Neuronal stem cell (in vitro differentiated cells): ENCODE results near the gene BATF.

Experiments used
- DNase-seq: peaks from one replicate; pipeline ENCODE4 v3.0.0-alpha.2; 2013; ENCODE audit warnings: low spot score
- H2AFZ ChIP-seq: one replicate; pipeline ENCODE4 v1.6.1; 2013; ENCODE audit warnings: mild to moderate bottlenecking, low read length, inconsistent platforms
- H2AK5ac ChIP-seq: 2 replicates; pipeline ENCODE4 v1.6.1; 2013; ENCODE audit warnings: low read depth, mild to moderate bottlenecking, inconsistent platforms, low read length, moderate library complexity, mixed read lengths
- H2BK120ac ChIP-seq: 2 replicates; pipeline ENCODE4 v1.6.1; 2013; ENCODE audit warnings: low read depth, mild to moderate bottlenecking, inconsistent platforms, low read length, moderate library complexity, mixed read lengths
- H2BK12ac ChIP-seq: one replicate; pipeline ENCODE4 v1.6.1; 2013; ENCODE audit warnings: low read length, inconsistent platforms
- H2BK15ac ChIP-seq: 2 replicates; pipeline ENCODE4 v1.6.1; 2013; ENCODE audit warnings: mild to moderate bottlenecking, low read length, inconsistent platforms, mixed read lengths
- H2BK5ac ChIP-seq: one replicate; pipeline ENCODE4 v1.6.1; 2013; ENCODE audit warnings: inconsistent platforms, mild to moderate bottlenecking, low read length, moderate library complexity
- H3K14ac ChIP-seq: one replicate; pipeline ENCODE4 v1.6.1; 2013; ENCODE audit warnings: low read length, inconsistent platforms
- H3K18ac ChIP-seq: 2 replicates; pipeline ENCODE4 v1.6.1; 2013; ENCODE audit warnings: low read length, inconsistent platforms
- H3K23ac ChIP-seq: 2 replicates; pipeline ENCODE4 v1.6.1; 2013; ENCODE audit warnings: low read depth, mild to moderate bottlenecking, mixed read lengths, low read length, inconsistent platforms; ENCODE audit not compliant: poor library complexity
- H3K27ac ChIP-seq: replicated peaks from 3 replicates; pipeline ENCODE4 v1.5.1; 2013; ENCODE audit warnings: low read length, inconsistent platforms
- H3K27me3 ChIP-seq, 3 experiments: 2 replicates each; pipeline ENCODE4 v1.6.1; 2013; ENCODE audit warnings: low read length in 3 of 3, mild to moderate bottlenecking in 2 of 3, inconsistent platforms in 1 of 3, low read depth in 1 of 3, mixed read lengths in 1 of 3, moderate library complexity in 1 of 3; ENCODE audit not compliant: control insufficient read depth in 3 of 3, insufficient read depth in 3 of 3
- H3K36me3 ChIP-seq, 2 donors: replicated peaks in 1 of 2; 2 replicates each; pipeline ENCODE4 v1.6.1; 2013; ENCODE audit warnings: low read length in 2 of 2; ENCODE audit not compliant: control insufficient read depth in 2 of 2, insufficient read depth in 2 of 2
- H3K4ac ChIP-seq: 2 replicates; pipeline ENCODE4 v1.6.1; 2013; ENCODE audit warnings: inconsistent platforms, mild to moderate bottlenecking, low read length, moderate library complexity
- H3K4me1 ChIP-seq, 2 donors: 1 replicate in 1 of 2; 2 replicates in 1 of 2; pipeline ENCODE4 v1.6.1; 2013; ENCODE audit warnings: low read length in 2 of 2, low read depth in 1 of 2; ENCODE audit not compliant: control insufficient read depth in 2 of 2, insufficient read depth in 1 of 2
- H3K4me2 ChIP-seq: one replicate; pipeline ENCODE4 v1.6.1; 2013; ENCODE audit warnings: mild to moderate bottlenecking, low read length, inconsistent platforms; ENCODE audit not compliant: insufficient read depth, poor library complexity, severe bottlenecking
- H3K4me3 ChIP-seq, 2 donors: 2 replicates each; pipeline ENCODE4 v1.5.1; 2013; ENCODE audit warnings: low read length in 2 of 2, mild to moderate bottlenecking in 2 of 2, inconsistent platforms in 1 of 2, moderate library complexity in 1 of 2
- H3K79me1 ChIP-seq: one replicate; pipeline ENCODE4 v1.6.1; 2013; ENCODE audit warnings: low read depth, mild to moderate bottlenecking, inconsistent platforms, low read length, moderate library complexity
- H3K9ac ChIP-seq: one replicate; pipeline ENCODE4 v1.6.1; 2013; ENCODE audit warnings: mild to moderate bottlenecking, low read depth, low read length, inconsistent platforms; ENCODE audit not compliant: poor library complexity
- H3K9me3 ChIP-seq, 2 donors: replicated peaks in 1 of 2; 2 replicates each; pipeline versions ENCODE3 to v1.6.1; 2013; ENCODE audit warnings: low read length in 2 of 2, mild to moderate bottlenecking in 2 of 2, inconsistent platforms in 1 of 2, low read depth in 1 of 2, mixed read lengths in 1 of 2, moderate library complexity in 1 of 2; ENCODE audit not compliant: control insufficient read depth in 2 of 2, insufficient read depth in 1 of 2
- H4K8ac ChIP-seq: one replicate; pipeline ENCODE4 v1.6.1; 2013; ENCODE audit warnings: low read depth, mild to moderate bottlenecking, inconsistent platforms, low read length, moderate library complexity
- H4K91ac ChIP-seq: one replicate; pipeline ENCODE4 v1.6.1; 2013; ENCODE audit warnings: low read length, low read depth, mild to moderate bottlenecking, inconsistent platforms; ENCODE audit not compliant: poor library complexity
- WGBS, 2 donors: extraction: QIAGEN DNeasy Blood & Tissue Kit; methylation state at CpG; one replicate each; pipeline ENCODE4 v1.1.7; 2013; ENCODE audit warnings: missing lambda C conversion rate in 2 of 2, mixed read lengths in 1 of 2; ENCODE audit not compliant: insufficient read length in 2 of 2, insufficient replicate concordance in 1 of 2; ENCODE audit errors: extremely low coverage in 2 of 2; 5-methylcytosine and 5-hydroxymethylcytosine counted together

Gene BATF

GRCh38 chr14:75545907-75546306, 23.6 kb downstream of the BATF start:
- H2BK5ac ChIP-seq = no peak overlapping the region
- no peaks in the 10 kb centered on the region for H3K9me3 ChIP-seq
- H3K4me1 ChIP-seq = no peaks in the 10 kb centered on the region
- no peak overlapping the region for H3K4me2 ChIP-seq
- H2BK12ac ChIP-seq = no peak overlapping the region
- no peaks in the 10 kb centered on the region for H3K79me1 ChIP-seq
- DNase-seq = no peak
- H3K18ac ChIP-seq = no peak overlapping the region
- no peak overlapping the region for H3K4ac ChIP-seq
- H2BK15ac ChIP-seq = no peak overlapping the region
- no peak overlapping the region for H3K4me3 ChIP-seq
- H3K9ac ChIP-seq = no peak overlapping the region
- no peaks in the 10 kb centered on the region for H3K36me3 ChIP-seq
- H2AFZ ChIP-seq = no peak overlapping the region
- H4K8ac ChIP-seq = no peak overlapping the region
- H3K14ac ChIP-seq = no peak overlapping the region
- H4K91ac ChIP-seq = no peak overlapping the region
- H2AK5ac ChIP-seq = no peak overlapping the region
- no CpG with 5 or more reads among the region's 13 CpGs for WGBS, 2 donors
- no peak overlapping the region for H3K27ac ChIP-seq
- no peak overlapping the region for H3K23ac ChIP-seq
- H3K27me3 ChIP-seq = peaks cover 0 to 2% (median 0%) of the 10 kb centered on the region in 3 experiments
- H2BK120ac ChIP-seq = no peak overlapping the region

GRCh38 chr14:75547552-75548250, 25.4 kb downstream of the BATF start:
- no CpG with 5 or more reads among the region's 11 CpGs for WGBS, 2 donors
- H2BK12ac ChIP-seq = no peak overlapping the region
- no peaks in the 10 kb centered on the region for H3K9me3 ChIP-seq
- no peak overlapping the region for H4K91ac ChIP-seq
- no peak overlapping the region for H3K4ac ChIP-seq
- no peak overlapping the region for H3K14ac ChIP-seq
- no peaks in the 10 kb centered on the region for H3K4me1 ChIP-seq
- H3K9ac ChIP-seq = peak overlapping the region; percentile 63
- peak overlapping the region; percentile 15 for H3K18ac ChIP-seq
- no peak overlapping the region for H4K8ac ChIP-seq
- H2AFZ ChIP-seq = no peak overlapping the region
- H3K27ac ChIP-seq = no peak overlapping the region
- no peak overlapping the region for H2AK5ac ChIP-seq
- no peak overlapping the region for H2BK5ac ChIP-seq
- H3K79me1 ChIP-seq = no peaks in the 10 kb centered on the region
- H3K27me3 ChIP-seq = peaks cover 0 to 2% (median 0%) of the 10 kb centered on the region in 3 experiments
- H2BK120ac ChIP-seq = no peak overlapping the region
- no peak overlapping the region for H2BK15ac ChIP-seq
- no peak for DNase-seq
- H3K4me3 ChIP-seq = no peak overlapping the region
- no peaks in the 10 kb centered on the region for H3K36me3 ChIP-seq
- no peak overlapping the region for H3K23ac ChIP-seq
- no peak overlapping the region for H3K4me2 ChIP-seq

GRCh38 chr14:75548544-75548943, 26.3 kb downstream of the BATF start:
- DNase-seq = no peak
- Histone ChIP-seq H3K9me3 (no peaks in the 10 kb centered on the region), H3K36me3 (no peaks in the 10 kb centered on the region), H3K79me1 (no peaks in the 10 kb centered on the region), H4K8ac (no peak overlapping the region), H3K4me1 (no peaks in the 10 kb centered on the region), H3K14ac (no peak overlapping the region), H2AK5ac (no peak overlapping the region), H3K27me3 (peaks cover 0 to 2% (median 0%) of the 10 kb centered on the region in 3 experiments), H4K91ac (no peak overlapping the region), H3K4me2 (no peak overlapping the region), H2BK5ac (no peak overlapping the region), H2BK15ac (no peak overlapping the region), H3K27ac (no peak overlapping the region), H3K4me3 (no peak overlapping the region), H3K23ac (no peak overlapping the region), H3K18ac (no peak overlapping the region), H3K9ac (no peak overlapping the region), H2AFZ (no peak overlapping the region), H2BK120ac (no peak overlapping the region), H3K4ac (no peak overlapping the region), H2BK12ac (no peak overlapping the region)
- WGBS, 2 donors = no CpG with 5 or more reads among the region's 7 CpGs

- Histone ChIP-seq H3K18ac (no peak overlapping the region), H3K23ac (no peak overlapping the region), H3K79me1 (no peaks in the 10 kb centered on the region), H2BK5ac (no peak overlapping the region), H3K4me3 (peak overlapping the region in 1 of 2 donors; percentile 4), H3K27me3 (peaks cover 0 to 2% (median 0%) of the 10 kb centered on the region in 3 experiments), H4K8ac (no peak overlapping the region), H3K4me1 (no peaks in the 10 kb centered on the region), H3K9ac (no peak overlapping the region), H2BK120ac (no peak overlapping the region), H3K27ac (no peak overlapping the region), H2BK12ac (no peak overlapping the region), H2AK5ac (no peak overlapping the region), H3K4me2 (no peak overlapping the region), H2BK15ac (no peak overlapping the region), H3K4ac (no peak overlapping the region), H2AFZ (no peak overlapping the region), H4K91ac (no peak overlapping the region), H3K14ac (no peak overlapping the region), H3K9me3 (no peaks in the 10 kb centered on the region), H3K36me3 (no peaks in the 10 kb centered on the region)
- WGBS, 2 donors = no CpG with 5 or more reads among the region's 5 CpGs
- DNase-seq = no peak
These were observed 26.9 kb downstream of the BATF start for GRCh38 chr14:75549169-75549568.
